T-cell (primary cell): ENCODE results near the gene ARHGAP32. TPM values are rescaled to one million over a fixed set of nuclear protein-coding genes. Genes with fewer than 3 reads are reported as not detected.
"Not testable (repeated sequence)": the region's sequence is repeated elsewhere in the genome, so short reads cannot be mapped to it uniquely, and the experiment has no call there.

ENCODE experiments used
- ATAC-seq, 4 experiments: fragments of 200-7000 bp in 3 of 4; fragments of 150-1000 bp in 1 of 4; cut with Tn5 transposase; replicated peaks in 1 of 4; 1 replicate in 3 of 4; 2 replicates in 1 of 4; pipeline ENCODE4 v1.10.0; 2021; ENCODE audit warnings: moderate library complexity in 3 of 4, mild to moderate bottlenecking in 2 of 4, moderate number of reproducible peaks in 1 of 4
- CTCF ChIA-PET, 2 donors: fragments of 300-600 bp; sonication (Branson Sonifier 250); formaldehyde crosslinking; loops; one replicate each; lab custom pipeline; 2022; ENCODE audit warnings: antibody characterized with exemption in 2 of 2; lab: Charles Lee
- POLR2A ChIA-PET, 2 donors: fragments of 300-600 bp; sonication (Branson Sonifier 250); formaldehyde crosslinking; loops; one replicate each; lab custom pipeline; 2022; ENCODE audit warnings: antibody characterized with exemption in 2 of 2; lab: Charles Lee
- DNase-seq, 35 experiments: peaks; one replicate each; pipeline versions ENCODE4 v3.0.0 to v3.0.0-alpha.2; 2013 to 2023
- H3K27ac ChIP-seq: one replicate; pipeline ENCODE4 v1.5.1; 2013; ENCODE audit warnings: low read length
- H3K27me3 ChIP-seq, 2 experiments: replicated peaks in 1 of 2; 1 replicate in 1 of 2; 2 replicates in 1 of 2; pipeline versions ENCODE4 v1.6.1 to v1.7.0; 2013; ENCODE audit warnings: low read length in 1 of 2, mixed read lengths in 1 of 2; ENCODE audit not compliant: control insufficient read depth in 2 of 2, insufficient read depth in 2 of 2; ENCODE audit errors: extremely low read depth in 1 of 2
- H3K36me3 ChIP-seq, 2 donors: 1 replicate in 1 of 2; 2 replicates in 1 of 2; pipeline versions ENCODE4 v1.6.1 to v1.7.0; 2013; ENCODE audit warnings: low read length in 1 of 2; ENCODE audit not compliant: control insufficient read depth in 2 of 2, insufficient read depth in 1 of 2; ENCODE audit errors: extremely low read depth in 1 of 2
- H3K4me1 ChIP-seq, 2 experiments: 1 replicate in 1 of 2; 2 replicates in 1 of 2; pipeline versions ENCODE4 v1.6.1 to v1.7.0; 2013; ENCODE audit warnings: low read length in 2 of 2, mixed read lengths in 1 of 2; ENCODE audit not compliant: insufficient read depth in 2 of 2, control insufficient read depth in 1 of 2; ENCODE audit errors: extremely low read depth in 1 of 2
- H3K4me3 ChIP-seq, 2 donors: 1 replicate in 1 of 2; 2 replicates in 1 of 2; pipeline versions ENCODE4 v1.5.1 to v1.7.0; 2013; ENCODE audit warnings: mild to moderate bottlenecking in 2 of 2, low read length in 1 of 2, moderate library complexity in 1 of 2; ENCODE audit not compliant: control insufficient read depth in 1 of 2; ENCODE audit errors: extremely low read depth in 1 of 2
- H3K9me3 ChIP-seq: 2 replicates; pipeline ENCODE4 v1.7.0; 2013
- H3K27ac Mint-ChIP-seq, 2 donors: one replicate each; pipeline ENCODE4 v1.8.0; 2020 to 2021; ENCODE audit warnings: mild to moderate bottlenecking in 2 of 2, mixed read lengths in 2 of 2
- H3K27me3 Mint-ChIP-seq, 2 donors: one replicate each; pipeline ENCODE4 v1.8.0; 2021 to 2022; ENCODE audit warnings: mixed read lengths in 2 of 2
- H3K36me3 Mint-ChIP-seq: one replicate; pipeline ENCODE4 v1.8.0; 2021; ENCODE audit warnings: mixed read lengths
- H3K4me1 Mint-ChIP-seq, 3 donors: one replicate each; pipeline ENCODE4 v1.8.0; 2020 to 2022; ENCODE audit warnings: mixed read lengths in 3 of 3, mild to moderate bottlenecking in 1 of 3
- H3K4me3 Mint-ChIP-seq, 3 donors: one replicate each; pipeline ENCODE4 v1.8.0; 2020 to 2022; ENCODE audit warnings: mild to moderate bottlenecking in 3 of 3, mixed read lengths in 3 of 3, moderate library complexity in 3 of 3
- H3K9me3 Mint-ChIP-seq, 3 donors: one replicate each; pipeline ENCODE4 v1.8.0; 2020 to 2022; ENCODE audit warnings: mixed read lengths in 3 of 3
- WGBS: methylation state at CpG from one replicate; pipeline ENCODE4 v1.1.5; 2013; ENCODE audit warnings: missing lambda C conversion rate; ENCODE audit not compliant: insufficient coverage; 5-methylcytosine and 5-hydroxymethylcytosine counted together
- total RNA-seq, 35 experiments: library from RNA in 6 of 35; stranded (reverse) in 6 of 35; fragments of 120-200 nt in 1 of 35; gene quantifications; one replicate each; pipeline versions ENCODE4 v1.2.1 to v1.2.4 and lab custom pipeline; 2013 to 2026

The ARHGAP32 gene
- total RNA-seq, 5 donors from 2014 or later (not counting 1 experiment from before 2014, with no cell fraction given): 4.4 to 7.8 (median 6.5) TPM

DNA sequence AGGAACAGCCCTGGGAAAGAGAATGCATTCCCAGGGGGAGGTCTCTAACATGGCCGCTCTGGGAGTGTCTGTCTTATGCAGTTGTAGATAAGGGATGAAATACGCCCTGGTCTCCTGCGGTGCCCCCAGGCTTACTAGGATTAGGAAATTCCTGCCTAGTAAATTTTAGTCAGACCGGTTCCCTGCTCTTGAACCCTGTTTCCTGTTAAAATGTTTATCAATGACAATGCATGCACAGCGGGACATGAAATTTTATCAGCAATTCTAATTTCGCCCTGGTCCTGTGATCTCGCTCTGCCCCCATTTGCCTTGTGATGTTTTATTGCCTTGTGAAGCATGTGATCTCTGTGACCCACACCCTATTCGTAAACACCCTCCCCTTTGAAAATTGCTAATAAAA, 193.0 kb downstream of the ARHGAP32 start:
- CTCF ChIA-PET: not testable (repeated sequence)
- H3K36me3 Mint-ChIP-seq: peaks cover 37% of the 10 kb centered on the region
- peaks cover 14 to 49% (median 39%) of the 10 kb centered on the region in 3 donors for H3K9me3 Mint-ChIP-seq

DNA sequence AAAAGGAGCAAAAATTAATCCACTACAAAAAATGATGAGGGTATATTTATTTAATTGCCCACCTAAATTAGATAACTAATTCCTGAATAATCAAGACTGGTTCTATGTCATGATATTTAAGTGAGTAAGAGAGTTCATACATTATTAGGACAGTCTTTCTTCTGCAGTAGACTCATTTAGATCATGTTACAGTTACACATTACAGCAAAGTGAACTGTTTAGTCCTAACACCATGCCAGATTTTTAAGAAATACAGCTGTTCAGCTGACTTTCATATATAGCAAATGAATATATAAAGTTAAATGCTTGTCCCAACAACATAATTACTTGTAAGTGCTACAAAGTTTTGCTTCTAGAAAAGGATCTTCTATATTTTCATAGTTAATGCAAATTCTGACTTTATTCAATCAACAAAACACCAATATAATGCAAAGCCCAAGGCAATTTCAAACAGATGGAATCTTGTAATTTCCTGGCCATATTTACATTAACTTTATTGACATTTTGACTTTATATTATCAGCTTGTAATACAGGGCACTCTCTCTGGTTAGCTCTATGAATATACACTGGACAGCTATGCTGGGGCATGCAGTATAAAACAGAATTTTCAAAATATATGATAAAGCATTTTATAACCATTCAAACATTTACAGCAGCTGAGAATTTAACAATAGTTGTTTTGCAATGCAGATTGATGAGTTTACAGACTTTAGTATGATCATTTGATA, 203.7 kb downstream of the ARHGAP32 start:
- Mint-ChIP-seq H3K27me3 (no peaks in the 10 kb centered on the region), H3K4me3 (no peak overlapping the region), H3K4me1 (peaks cover 0 to 5% (median 0%) of the 10 kb centered on the region in 3 donors), H3K36me3 (no peaks in the 10 kb centered on the region), H3K27ac (no peak overlapping the region), H3K9me3 (peaks cover 0 to 6% (median 2%) of the 10 kb centered on the region in 3 donors)
- POLR2A ChIA-PET: no interaction called here
- peaks cover 0 to 3% of the 10 kb centered on the region in 2 donors for H3K36me3 ChIP-seq
- H3K27ac ChIP-seq: no peak overlapping the region
- H3K9me3 ChIP-seq: peaks cover 4% of the 10 kb centered on the region
- ATAC-seq: no peak
- CTCF ChIA-PET: no interaction called here
- DNase-seq: no peak
- H3K4me1 ChIP-seq: no peaks in the 10 kb centered on the region
- no peaks in the 10 kb centered on the region for H3K27me3 ChIP-seq
- no peak overlapping the region for H3K4me3 ChIP-seq

More for the DNA sequence above, 193.0 kb downstream of the ARHGAP32 start:
- POLR2A ChIA-PET, H3K4me3 ChIP-seq, H3K4me1 ChIP-seq, H3K9me3 ChIP-seq, H3K4me1 Mint-ChIP-seq, DNase-seq, H3K27ac ChIP-seq, H3K27ac Mint-ChIP-seq, H3K27me3 Mint-ChIP-seq, H3K36me3 ChIP-seq, H3K4me3 Mint-ChIP-seq, H3K27me3 ChIP-seq, ATAC-seq: not testable (repeated sequence)
- no CpG with 5 or more reads among the region's 8 CpGs for WGBS

GRCh38 chr11:128985880-128986279, 206.2 kb downstream of the ARHGAP32 start:
- 33% methylated on average over 2 of the region's 5 CpGs for WGBS
- H3K4me1 ChIP-seq: no peaks in the 10 kb centered on the region
- H3K9me3 Mint-ChIP-seq: peaks cover 0 to 6% (median 2%) of the 10 kb centered on the region in 3 donors
- H3K4me3 Mint-ChIP-seq: no peak overlapping the region
- ChIA-PET CTCF (interaction anchor here in 1 of 2 donors (0.6 kb wide), 1 partner anchor 1140 kb away, joined by 13 read pairs; no protein-coding TSS in a partner anchor), POLR2A (no interaction called here)
- no peaks in the 10 kb centered on the region for H3K36me3 Mint-ChIP-seq
- DNase-seq: no peak
- peaks cover 0 to 4% (median 0%) of the 10 kb centered on the region in 3 donors for H3K4me1 Mint-ChIP-seq
- peaks cover 4% of the 10 kb centered on the region for H3K9me3 ChIP-seq
- no peaks in the 10 kb centered on the region for H3K27me3 Mint-ChIP-seq
- ATAC-seq: no peak
- H3K27ac ChIP-seq: no peak overlapping the region
- H3K27me3 ChIP-seq: no peaks in the 10 kb centered on the region
- no peak overlapping the region for H3K27ac Mint-ChIP-seq
- peaks cover 0 to 3% of the 10 kb centered on the region in 2 donors for H3K36me3 ChIP-seq
- H3K4me3 ChIP-seq: no peak overlapping the region

- ChIA-PET CTCF (no interaction called here), POLR2A (no interaction called here)
- no peaks in the 10 kb centered on the region for H3K9me3 Mint-ChIP-seq
- DNase-seq: no peak
- Histone ChIP-seq H3K9me3 (no peaks in the 10 kb centered on the region), H3K36me3 (peaks cover 0 to 3% of the 10 kb centered on the region in 2 donors), H3K4me1 (no peaks in the 10 kb centered on the region), H3K27me3 (no peaks in the 10 kb centered on the region), H3K4me3 (no peak overlapping the region), H3K27ac (no peak overlapping the region)
- H3K4me3 Mint-ChIP-seq: no peak overlapping the region
- H3K27ac Mint-ChIP-seq: no peak overlapping the region
- no peaks in the 10 kb centered on the region for H3K27me3 Mint-ChIP-seq
- H3K36me3 Mint-ChIP-seq: peaks cover 3% of the 10 kb centered on the region
- ATAC-seq: no peak
- WGBS: 98% methylated on average over 7 of the region's 8 CpGs
- peaks cover 0 to 4% (median 0%) of the 10 kb centered on the region in 3 donors for H3K4me1 Mint-ChIP-seq
These were observed 209.1 kb downstream of the ARHGAP32 start for GRCh38 chr11:128983023-128983422.

GRCh38 chr11:128981254-128981653, 210.9 kb downstream of the ARHGAP32 start:
- no peak overlapping the region for H3K27ac ChIP-seq
- no peaks in the 10 kb centered on the region for H3K27me3 ChIP-seq
- CTCF ChIA-PET: no interaction called here
- no peak overlapping the region for H3K4me3 Mint-ChIP-seq
- H3K27ac Mint-ChIP-seq: no peak overlapping the region
- POLR2A ChIA-PET: no interaction called here
- peaks cover 0 to 2% of the 10 kb centered on the region in 2 donors for H3K36me3 ChIP-seq
- H3K36me3 Mint-ChIP-seq: peaks cover 10% of the 10 kb centered on the region
- 77% methylated on average over 5 of the region's 7 CpGs for WGBS
- H3K9me3 ChIP-seq: no peaks in the 10 kb centered on the region
- no peak for DNase-seq
- H3K4me1 Mint-ChIP-seq: peaks cover 0 to 4% (median 0%) of the 10 kb centered on the region in 3 donors
- no peak overlapping the region for H3K4me3 ChIP-seq
- H3K27me3 Mint-ChIP-seq: no peaks in the 10 kb centered on the region
- ATAC-seq: no peak
- no peaks in the 10 kb centered on the region for H3K4me1 ChIP-seq
- no peaks in the 10 kb centered on the region for H3K9me3 Mint-ChIP-seq

GRCh38 chr11:128970598-128971190, 221.4 kb downstream of the ARHGAP32 start:
- 78% methylated on average over 10 of the region's 13 CpGs for WGBS
- Mint-ChIP-seq H3K4me1 (peaks cover 6 to 9% (median 7%) of the 10 kb centered on the region in 3 donors), H3K9me3 (no peaks in the 10 kb centered on the region), H3K27me3 (no peaks in the 10 kb centered on the region), H3K27ac (peak overlapping the region in 1 of 2 donors; percentile 3), H3K4me3 (no peak overlapping the region), H3K36me3 (peaks cover 28% of the 10 kb centered on the region)
- no peak for ATAC-seq
- peaks cover 0 to 17% of the 10 kb centered on the region in 2 donors for H3K36me3 ChIP-seq
- no peak overlapping the region for H3K27ac ChIP-seq
- DNase-seq: no peak
- H3K4me1 ChIP-seq: peaks cover 0 to 7% of the 10 kb centered on the region in 2 experiments
- POLR2A ChIA-PET: no interaction called here
- H3K4me3 ChIP-seq: no peak overlapping the region
- CTCF ChIA-PET: no interaction called here
- H3K9me3 ChIP-seq: no peaks in the 10 kb centered on the region
- H3K27me3 ChIP-seq: peaks cover 0 to 7% of the 10 kb centered on the region in 2 experiments
